WI38 (cell line): ENCODE data around the gene TADA2A.
A peak's percentile ranks its signal among the peaks of the same experiment; 100 is the strongest.

Source experiments
- H3K4me3 ChIP-seq: 2 replicates; pipeline ENCODE4 v1.5.1; 2011; ENCODE audit warnings: low read depth, mild to moderate bottlenecking, control low read depth, low read length
- CTCF ChIP-seq: IDR thresholded peaks from 2 replicates; pipeline ENCODE4 v1.5.1; 2012; ENCODE audit warnings: low read depth, mild to moderate bottlenecking, control low read depth, low read length

The TADA2A gene

GRCh38 chr17:37386462-37386861, 20.2 kb upstream of the TADA2A start:
- TF ChIP-seq CTCF, result no peak
- no peak overlapping the region for H3K4me3 ChIP-seq

- no peak for TF ChIP-seq CTCF
- no peak overlapping the region for H3K4me3 ChIP-seq
Observed at GRCh38 chr17:37388266-37388665, 18.4 kb upstream of the TADA2A start.

GRCh38 chr17:37389160-37389559, 17.5 kb upstream of the TADA2A start:
- no peak for TF ChIP-seq CTCF
- no peak overlapping the region for H3K4me3 ChIP-seq

GRCh38 chr17:37391146-37391545, 15.5 kb upstream of the TADA2A start:
- no peak for TF ChIP-seq CTCF
- H3K4me3 ChIP-seq, result no peak overlapping the region

- TF ChIP-seq CTCF, result no peak
- peak overlapping the region; percentile 26 for H3K4me3 ChIP-seq
Observed at GRCh38 chr17:37392024-37392590, 14.6 kb upstream of the TADA2A start.

GRCh38 chr17:37393352-37393751, 13.3 kb upstream of the TADA2A start:
- no peak for TF ChIP-seq CTCF
- H3K4me3 ChIP-seq, result no peak overlapping the region

GRCh38 chr17:37399265-37399803, 7.4 kb upstream of the TADA2A start:
- no peak overlapping the region for H3K4me3 ChIP-seq
- no peak for TF ChIP-seq CTCF
